Measurements from ENCODE around the gene PEA15. TPM values are rescaled to one million over a fixed set of nuclear protein-coding genes. Genes with fewer than 3 reads are reported as not detected.
A peak's percentile ranks its signal among the peaks of the same experiment; 100 is the strongest.

PEA15 gene
- total RNA-seq, 1 donor from 2014 or later = 11.3 TPM

GRCh38 chr1:160178731-160179130 is 26.5 kb upstream of the PEA15 start:
- DNase-seq (ENCODE audit: low spot score) (no peak), ATAC-seq (no peak)

GRCh38 chr1:160179336-160179735 is 25.8 kb upstream of the PEA15 start:
- ATAC-seq (no peak), DNase-seq (ENCODE audit: low spot score) (no peak)

- DNase-seq (ENCODE audit: low spot score) = no peak
These were observed 18.9 kb upstream of the PEA15 start for GRCh38 chr1:160186246-160186645.

GRCh38 chr1:160186729-160187128 is 18.5 kb upstream of the PEA15 start:
- no peak for ATAC-seq
- DNase-seq (ENCODE audit: low spot score) = no peak

More at GRCh38 chr1:160186246-160186645, 18.9 kb upstream of the PEA15 start:
- no peak for ATAC-seq

- no peak for DNase-seq (ENCODE audit: low spot score)
These were observed 17.8 kb upstream of the PEA15 start for GRCh38 chr1:160187407-160187806.

GRCh38 chr1:160188341-160188740 is 16.8 kb upstream of the PEA15 start:
- no peak for DNase-seq (ENCODE audit: low spot score)
- no peak for ATAC-seq

More at GRCh38 chr1:160187407-160187806, 17.8 kb upstream of the PEA15 start:
- no peak for ATAC-seq

GRCh38 chr1:160189649-160190625 is 15.2 kb upstream of the PEA15 start, which contains the start of gene CASQ1:
Gene CASQ1 (plus strand): TSS chr1:160190575. CDS start chr1:160190752, 177 bp downstream.
- DNase-seq (ENCODE audit: low spot score) = no peak

GRCh38 chr1:160191756-160192155 is 13.4 kb upstream of the PEA15 start:
- DNase-seq (ENCODE audit: low spot score) = no peak
- ATAC-seq = no peak

More at GRCh38 chr1:160189649-160190625, 15.2 kb upstream of the PEA15 start, which contains the start of gene CASQ1:
- ATAC-seq = no peak

GRCh38 chr1:160192234-160192633 is 12.9 kb upstream of the PEA15 start:
- DNase-seq (ENCODE audit: low spot score) (no peak), ATAC-seq (no peak)

- peak; percentile 98 for ATAC-seq
These were observed 11.9 kb upstream of the PEA15 start for GRCh38 chr1:160193091-160193819.

GRCh38 chr1:160193832-160194736 is 11.1 kb upstream of the PEA15 start:
- no peak for DNase-seq (ENCODE audit: low spot score)
- ATAC-seq = no peak

More at GRCh38 chr1:160193091-160193819, 11.9 kb upstream of the PEA15 start:
- peak; percentile 83 for DNase-seq (ENCODE audit: low spot score)

- no peak for DNase-seq (ENCODE audit: low spot score)
- ATAC-seq = no peak
These were observed 10.5 kb upstream of the PEA15 start for GRCh38 chr1:160194737-160195059.

- ATAC-seq = no peak
- DNase-seq (ENCODE audit: low spot score) = no peak
These were observed 9.0 kb upstream of the PEA15 start for GRCh38 chr1:160196143-160196542.

GRCh38 chr1:160197231-160197630 is 8.0 kb upstream of the PEA15 start:
- DNase-seq (ENCODE audit: low spot score) = no peak
- ATAC-seq = no peak

GRCh38 chr1:160200786-160201185 is 4.4 kb upstream of the PEA15 start:
- DNase-seq (ENCODE audit: low spot score) (no peak), ATAC-seq (no peak)

GRCh38 chr1:160204526-160205241 is 500 bp upstream of the PEA15 start:
- no peak for DNase-seq (ENCODE audit: low spot score)
- no peak for ATAC-seq

- DNase-seq (ENCODE audit: low spot score) (no peak), ATAC-seq (peak; percentile 30)
These were observed 829 bp downstream of the PEA15 start for GRCh38 chr1:160206036-160206389.

- ATAC-seq = no peak
- no peak for DNase-seq (ENCODE audit: low spot score)
These were observed 1.4 kb downstream of the PEA15 start for GRCh38 chr1:160206421-160207117.

- ATAC-seq = no peak
- DNase-seq (ENCODE audit: low spot score) = no peak
These were observed 2.0 kb downstream of the PEA15 start for GRCh38 chr1:160207118-160207650.
